Stimulated activated CD8-positive, alpha-beta memory T cell treated with anti-CD3 and anti-CD28 coated beads, Interleukin-4, amount 100 ng/mL, for 1 hour (primary cell): ENCODE results near the gene NTNG2.
"Not testable (repeated sequence)": the region's sequence is repeated elsewhere in the genome, so short reads cannot be mapped to it uniquely, and the experiment has no call there.

ENCODE experiments used
- DNase-seq, 2 donors: peaks; one replicate each; pipeline ENCODE4 v3.0.0-alpha.2; 2020; ENCODE audit warnings: low read depth in 2 of 2, low spot score in 1 of 2

NTNG2 gene, protein sequence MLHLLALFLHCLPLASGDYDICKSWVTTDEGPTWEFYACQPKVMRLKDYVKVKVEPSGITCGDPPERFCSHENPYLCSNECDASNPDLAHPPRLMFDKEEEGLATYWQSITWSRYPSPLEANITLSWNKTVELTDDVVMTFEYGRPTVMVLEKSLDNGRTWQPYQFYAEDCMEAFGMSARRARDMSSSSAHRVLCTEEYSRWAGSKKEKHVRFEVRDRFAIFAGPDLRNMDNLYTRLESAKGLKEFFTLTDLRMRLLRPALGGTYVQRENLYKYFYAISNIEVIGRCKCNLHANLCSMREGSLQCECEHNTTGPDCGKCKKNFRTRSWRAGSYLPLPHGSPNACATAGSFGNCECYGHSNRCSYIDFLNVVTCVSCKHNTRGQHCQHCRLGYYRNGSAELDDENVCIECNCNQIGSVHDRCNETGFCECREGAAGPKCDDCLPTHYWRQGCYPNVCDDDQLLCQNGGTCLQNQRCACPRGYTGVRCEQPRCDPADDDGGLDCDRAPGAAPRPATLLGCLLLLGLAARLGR

DNA sequence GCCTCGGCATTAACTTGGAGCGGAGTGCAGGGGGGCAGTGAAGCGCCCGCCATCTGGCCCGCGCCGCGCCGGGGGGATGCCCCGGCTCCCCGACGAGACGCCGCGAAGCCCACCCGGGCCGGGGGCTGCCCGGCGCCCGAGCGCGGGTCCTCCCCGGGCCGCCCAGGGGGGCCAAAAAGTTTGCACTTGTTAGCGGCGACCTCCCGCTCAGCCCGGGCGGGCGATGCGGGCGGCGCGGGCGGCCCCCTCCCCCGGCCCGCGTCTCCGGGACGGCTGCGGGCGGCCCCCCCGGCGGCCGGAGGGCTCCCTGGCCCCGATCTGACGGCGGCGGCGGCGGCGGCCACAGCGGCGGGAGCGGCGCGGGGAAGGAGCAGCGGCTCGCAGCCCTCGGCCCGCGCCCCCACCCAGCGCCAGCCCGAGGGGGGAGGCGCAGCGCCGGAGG lies at the start of gene NTNG2:
Gene NTNG2 (plus strand): TSS at position 316 of the 442 bp plus-strand sequence. CDS start 4,774 bp downstream, outside the sequence.
- no peak for DNase-seq

DNA sequence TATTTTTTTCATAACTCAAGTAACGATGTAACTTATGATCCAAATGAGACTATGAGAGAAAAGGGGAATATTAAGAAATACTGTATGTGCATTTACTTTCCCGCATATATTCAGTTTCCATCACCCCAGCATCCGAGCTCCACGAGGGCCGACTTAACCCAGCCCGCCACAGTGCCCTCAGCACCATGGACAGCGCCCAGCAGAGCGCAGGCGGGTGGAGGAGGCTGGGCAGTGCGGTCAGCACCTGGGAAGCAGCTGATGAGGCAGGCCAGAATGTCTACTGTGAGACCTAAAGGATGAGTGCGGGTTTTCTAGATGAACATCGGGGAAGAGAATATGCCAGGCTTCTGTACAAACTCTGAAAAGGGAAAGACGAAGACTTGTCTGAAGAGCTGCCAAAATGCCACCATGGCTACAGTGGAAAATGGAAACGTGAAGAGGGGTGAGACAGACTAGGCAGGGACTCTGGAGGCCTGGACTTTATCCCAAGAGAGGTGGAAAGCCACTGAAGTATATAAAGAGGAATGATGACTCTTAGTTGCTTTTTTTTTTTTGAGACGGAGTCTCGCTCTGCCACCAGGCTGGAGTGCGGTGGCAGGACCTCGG lies 47.7 kb upstream of the NTNG2 start:
- DNase-seq = peak in 1 of 2 donors; percentile 16

DNA sequence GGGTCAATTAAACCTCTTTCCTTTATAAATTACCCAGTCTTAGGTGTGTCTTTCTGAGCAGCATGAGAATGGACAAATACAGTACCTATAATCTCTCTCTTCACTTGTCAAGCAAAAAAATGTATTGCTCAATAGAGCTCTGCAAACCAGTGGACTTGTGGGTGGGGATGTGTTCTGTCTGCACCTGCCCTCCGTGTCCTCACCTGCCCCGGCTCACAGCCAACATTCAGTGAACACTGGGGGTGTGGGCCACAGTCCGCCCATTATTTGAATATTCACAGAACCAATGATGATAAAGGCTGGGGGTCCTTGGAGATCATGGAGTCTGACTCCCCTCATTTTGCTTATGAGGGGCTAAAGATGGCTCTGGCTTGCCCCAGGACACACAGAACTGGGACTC lies 45.3 kb upstream of the NTNG2 start:
- no peak for DNase-seq

DNA sequence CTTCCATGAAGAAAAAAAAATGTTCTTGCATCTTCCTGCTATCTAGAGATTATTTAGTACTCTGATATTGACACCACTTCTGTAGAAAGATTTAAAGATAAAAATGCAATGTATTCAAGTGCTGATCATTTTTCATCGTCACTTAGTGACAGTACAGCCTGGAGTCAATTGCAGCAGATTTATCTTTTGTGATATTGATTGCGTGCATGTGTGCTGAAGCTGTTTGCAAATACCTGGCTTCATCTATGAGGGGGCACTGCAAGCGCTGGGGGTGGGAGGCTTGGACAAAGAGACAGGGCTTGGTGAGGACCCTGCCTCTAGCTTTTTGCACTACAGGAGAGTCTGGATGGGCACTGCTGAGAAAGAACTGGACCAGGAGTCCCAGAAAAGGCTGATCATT lies 44.2 kb upstream of the NTNG2 start:
- no peak for DNase-seq

DNA sequence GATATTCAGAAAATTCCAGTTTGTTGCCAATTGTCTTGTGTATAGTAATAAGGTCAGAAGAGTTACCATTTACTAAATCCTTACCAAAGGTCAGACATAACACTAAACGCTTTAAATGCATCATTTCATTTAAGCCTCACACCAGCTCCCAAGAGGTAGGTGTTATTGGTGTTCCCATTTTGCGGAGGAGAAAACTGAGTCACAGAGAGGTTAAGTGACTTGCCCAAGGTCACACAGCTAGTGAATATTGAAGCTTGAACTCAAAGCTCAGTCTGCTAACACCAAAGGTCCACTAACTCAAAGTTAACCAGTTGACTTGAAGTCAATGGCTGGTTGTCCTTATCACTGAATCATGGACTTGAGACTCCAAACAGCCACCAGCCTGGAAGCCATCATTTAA lies 40.8 kb upstream of the NTNG2 start:
- DNase-seq = no peak

DNA sequence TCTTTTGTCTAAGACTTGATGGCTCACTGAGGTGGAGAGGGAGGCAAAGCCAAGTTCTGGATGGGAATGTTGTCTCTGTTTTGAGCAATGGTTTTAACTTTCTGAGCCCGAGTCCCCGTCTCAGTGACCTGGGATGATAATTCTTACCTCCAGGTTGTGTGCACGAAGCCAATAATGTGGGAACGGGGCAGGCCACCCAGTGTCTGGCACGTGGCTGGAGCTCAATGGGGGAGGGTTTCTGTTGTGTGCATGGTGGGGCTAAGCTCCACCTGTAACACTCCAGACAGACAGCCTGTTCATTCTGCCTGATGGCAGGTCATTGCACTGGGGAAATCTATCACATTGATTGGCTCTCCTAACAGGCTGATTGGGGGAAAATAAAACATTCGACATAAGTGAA lies 37.1 kb upstream of the NTNG2 start:
- DNase-seq = no peak

DNA sequence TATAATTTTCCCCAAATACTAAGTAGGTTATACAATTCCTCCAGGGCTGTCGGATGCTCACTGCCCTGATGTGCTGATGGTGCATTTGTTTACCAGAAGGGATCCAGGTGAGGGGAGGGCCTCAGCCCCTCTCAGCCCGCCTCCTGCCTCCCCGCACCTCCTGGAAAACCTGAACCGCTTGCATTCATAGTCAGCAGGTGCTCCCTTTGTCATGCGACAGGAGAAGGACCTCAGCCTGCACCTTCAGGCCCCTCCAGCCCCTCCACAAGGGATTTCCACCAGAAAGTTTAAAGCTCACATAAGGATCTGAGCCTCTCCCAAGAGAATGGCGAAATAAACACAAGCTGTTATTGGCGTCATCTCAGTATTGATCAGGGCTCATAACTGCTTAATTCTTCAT lies 36.5 kb upstream of the NTNG2 start:
- DNase-seq = no peak

DNA sequence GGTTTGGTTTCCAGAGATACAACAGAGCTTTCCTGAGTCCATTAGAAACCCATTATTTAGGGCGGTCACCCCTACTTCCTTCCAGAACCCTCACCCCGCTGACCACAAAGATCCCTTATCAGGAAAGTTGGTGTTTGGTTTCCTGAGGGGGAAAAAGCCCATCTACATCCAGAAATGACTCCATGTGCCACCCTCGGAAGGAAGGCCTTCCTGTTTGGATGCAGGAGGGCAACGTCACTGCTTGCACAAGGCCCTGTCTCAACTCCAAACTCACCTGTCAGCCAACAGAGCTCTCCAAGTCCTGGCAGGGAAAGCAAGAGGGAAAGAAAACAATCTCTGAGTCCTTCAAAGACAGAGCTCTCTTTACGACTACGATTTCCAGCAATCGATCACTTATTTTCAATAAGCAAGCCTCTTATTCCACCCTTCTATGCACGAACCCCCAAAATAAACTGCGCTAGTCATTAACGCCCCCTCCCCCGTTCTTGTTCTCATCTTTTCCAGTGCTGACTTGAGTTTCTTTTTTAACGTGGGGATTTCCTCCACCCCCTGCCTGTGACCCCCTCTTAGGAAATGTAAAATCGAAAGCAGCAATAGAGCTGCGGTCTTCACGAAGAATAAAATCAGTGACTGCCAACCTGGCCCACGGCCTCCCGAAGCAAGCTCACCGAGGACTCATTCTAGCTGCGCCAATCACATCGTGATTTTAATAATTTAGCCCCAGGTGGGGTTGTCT lies 35.7 kb upstream of the NTNG2 start:
- no peak for DNase-seq

DNA sequence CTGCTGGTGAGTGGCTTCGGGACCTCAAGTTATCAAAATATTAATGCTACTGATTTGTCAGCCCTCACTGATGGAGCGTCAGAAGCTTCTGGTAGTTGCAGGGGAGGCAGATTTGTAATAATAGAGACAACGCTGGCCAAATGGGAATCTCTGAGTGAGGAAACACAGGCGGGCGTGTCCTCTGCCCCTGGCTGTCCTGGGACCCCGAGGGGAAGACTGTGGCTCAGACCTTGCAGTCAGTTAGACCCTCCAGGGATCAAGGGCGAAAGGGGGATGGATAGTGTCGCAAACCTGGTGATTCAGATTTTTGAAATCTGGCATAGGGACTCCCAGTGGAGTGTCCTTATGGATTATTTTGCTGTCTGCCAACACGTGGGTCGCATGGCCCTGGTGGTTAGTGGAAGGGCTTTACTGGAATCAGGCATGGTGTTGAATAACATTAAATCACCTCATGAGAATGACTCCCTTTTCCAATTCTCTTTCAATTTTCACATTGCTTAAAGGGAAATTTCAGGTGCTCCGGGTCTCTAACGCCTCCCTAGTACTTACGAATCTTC lies 35.1 kb upstream of the NTNG2 start:
- no peak for DNase-seq

DNA sequence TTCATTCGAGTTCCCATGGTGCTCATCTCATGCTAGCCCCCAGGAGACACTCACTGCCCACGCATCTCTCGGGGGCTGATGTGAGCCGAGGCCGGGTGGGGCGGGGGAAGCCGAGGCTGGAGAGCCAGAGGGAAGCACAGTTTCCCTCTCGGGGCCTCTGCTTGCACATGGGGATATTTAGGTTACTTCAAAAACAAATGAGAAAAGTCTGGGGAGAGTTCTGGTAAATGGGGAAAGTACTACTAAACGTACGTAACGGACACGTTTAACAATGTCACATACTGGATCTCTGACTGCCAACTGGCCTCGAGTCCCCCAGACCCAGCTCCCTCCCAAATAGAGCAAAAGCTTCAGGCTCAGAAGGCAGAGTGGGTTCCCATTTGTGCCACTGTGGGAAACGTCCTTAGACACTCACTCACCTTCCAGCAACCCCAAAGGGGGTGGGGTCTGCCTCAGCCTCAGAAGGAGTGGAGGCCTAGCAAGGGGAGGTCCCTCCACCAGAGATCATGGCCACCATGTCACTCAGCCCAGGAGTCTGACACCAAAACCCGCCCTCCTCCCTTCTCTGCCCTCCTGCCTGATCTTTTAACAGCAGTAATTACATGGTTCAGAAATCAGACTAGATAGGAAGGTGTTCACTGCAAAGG lies 33.8 kb upstream of the NTNG2 start:
- no peak for DNase-seq

DNA sequence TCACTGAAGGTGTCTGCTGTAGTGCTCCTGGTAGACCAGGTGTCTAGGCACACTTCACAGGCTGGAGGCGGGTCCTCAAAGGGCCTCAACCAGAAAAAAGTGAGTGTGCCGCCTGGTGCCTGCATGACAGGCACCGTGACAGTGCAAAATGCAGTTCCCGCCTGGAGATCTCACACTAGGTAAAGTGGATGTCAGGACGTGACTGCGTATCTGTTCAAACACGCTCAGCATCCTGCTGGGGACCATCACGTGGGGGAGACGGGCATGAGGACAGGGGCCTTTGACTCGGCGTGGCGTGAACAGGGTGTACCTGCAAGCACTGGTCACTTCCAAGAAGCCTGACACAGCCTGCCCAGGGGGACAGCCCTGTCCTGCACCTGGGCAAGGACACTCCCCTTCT lies 32.3 kb upstream of the NTNG2 start:
- no peak for DNase-seq

DNA sequence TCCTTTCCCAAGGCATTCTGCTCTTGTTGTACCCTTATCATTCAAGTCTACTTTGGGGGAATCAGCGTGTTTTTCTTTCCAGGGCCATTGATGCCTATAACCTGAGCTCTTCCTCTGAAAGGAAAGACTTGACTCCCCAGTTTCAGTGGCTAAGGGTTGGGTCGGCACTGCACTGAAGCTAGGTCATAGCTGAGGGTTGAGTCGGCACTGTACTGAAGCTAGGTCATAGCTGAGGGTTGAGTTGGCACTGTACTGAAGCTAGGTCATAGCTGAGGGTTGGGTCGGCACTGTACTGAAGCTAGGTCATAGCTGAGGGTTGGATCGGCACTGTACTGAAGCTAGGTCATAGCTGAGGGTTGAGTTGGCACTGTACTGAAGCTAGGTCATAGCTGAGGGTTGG lies 27.8 kb upstream of the NTNG2 start:
- not testable (repeated sequence) for DNase-seq

DNA sequence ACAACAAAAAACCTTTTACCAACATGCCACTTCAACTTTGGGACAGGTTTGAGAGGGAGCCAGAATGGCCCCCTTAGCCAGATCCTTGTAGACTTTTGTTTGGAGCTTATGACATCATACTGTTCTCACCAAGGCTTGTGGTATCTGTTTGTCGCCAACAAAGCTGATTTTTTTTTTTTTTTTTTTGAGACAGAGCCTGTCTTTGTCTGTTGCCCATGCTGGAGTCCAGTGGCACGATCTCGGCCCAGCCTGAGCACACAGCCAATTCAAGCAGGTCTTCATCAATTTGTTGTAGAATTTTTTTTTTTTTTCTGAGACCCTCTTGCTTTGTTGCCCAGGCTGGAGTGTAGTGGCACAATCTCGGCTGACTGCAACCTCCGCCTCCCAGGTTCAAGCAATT lies 26.4 kb upstream of the NTNG2 start:
- DNase-seq = no peak

DNA sequence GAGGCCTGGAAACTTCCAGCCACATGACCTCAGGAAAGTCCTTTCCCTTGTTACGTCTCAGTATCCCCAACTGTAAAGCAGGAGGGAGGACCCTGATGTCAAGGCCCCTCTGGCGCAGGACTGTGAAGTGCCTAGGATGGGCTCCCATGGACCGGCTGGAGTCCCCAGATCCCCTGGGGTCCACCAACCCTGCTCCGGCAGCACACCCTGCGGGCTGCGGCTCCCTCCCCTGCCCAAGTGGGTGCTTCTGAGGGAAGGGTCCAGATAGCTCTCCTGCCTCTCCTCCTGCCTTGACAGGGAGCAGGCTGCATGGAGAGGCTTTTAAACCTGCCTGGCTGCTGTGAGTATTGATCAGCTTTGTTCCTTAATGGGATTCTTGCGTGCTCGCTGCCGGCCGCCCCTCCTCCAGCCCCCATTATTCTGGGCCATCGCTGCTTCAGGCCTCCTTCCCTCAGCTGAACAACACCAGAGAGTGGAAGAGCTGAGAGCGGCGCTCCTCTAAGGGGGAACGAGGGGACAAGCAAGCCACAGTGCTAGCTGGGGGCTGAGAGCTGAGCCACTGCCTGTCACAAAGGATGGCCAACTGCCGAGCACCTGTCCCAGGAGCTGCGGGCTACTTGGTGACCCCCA lies 25.6 kb upstream of the NTNG2 start:
- no peak for DNase-seq

DNA sequence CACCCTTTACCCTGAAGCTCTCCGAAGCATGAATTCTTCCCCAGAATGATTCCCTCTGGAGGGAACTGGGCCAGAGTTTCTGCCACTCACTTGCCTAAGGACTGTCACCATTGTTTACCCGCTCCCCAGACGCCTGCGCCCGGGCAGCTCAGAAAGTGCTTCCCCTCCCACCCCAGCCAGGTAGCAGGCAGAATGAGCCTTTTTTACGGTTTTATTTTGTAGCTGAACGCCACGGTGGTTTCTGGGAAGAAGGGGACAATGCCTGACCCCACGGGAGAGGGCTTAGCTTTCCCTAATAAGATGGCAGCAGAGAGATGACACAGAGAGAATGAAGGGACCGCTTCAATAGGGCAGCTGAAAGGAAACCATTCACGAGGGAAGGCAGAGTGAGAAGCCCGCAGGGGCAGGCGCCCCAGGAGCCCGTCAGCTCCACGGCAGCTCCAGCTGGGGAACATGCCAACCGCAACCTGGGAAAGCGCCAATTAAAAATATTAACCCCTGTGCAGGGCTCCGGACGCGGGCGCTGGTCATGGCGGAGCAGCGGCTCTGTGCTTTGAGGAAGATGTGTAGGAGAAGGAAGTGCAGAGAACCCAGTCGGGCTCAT lies 20.4 kb upstream of the NTNG2 start:
- DNase-seq = no peak

DNA sequence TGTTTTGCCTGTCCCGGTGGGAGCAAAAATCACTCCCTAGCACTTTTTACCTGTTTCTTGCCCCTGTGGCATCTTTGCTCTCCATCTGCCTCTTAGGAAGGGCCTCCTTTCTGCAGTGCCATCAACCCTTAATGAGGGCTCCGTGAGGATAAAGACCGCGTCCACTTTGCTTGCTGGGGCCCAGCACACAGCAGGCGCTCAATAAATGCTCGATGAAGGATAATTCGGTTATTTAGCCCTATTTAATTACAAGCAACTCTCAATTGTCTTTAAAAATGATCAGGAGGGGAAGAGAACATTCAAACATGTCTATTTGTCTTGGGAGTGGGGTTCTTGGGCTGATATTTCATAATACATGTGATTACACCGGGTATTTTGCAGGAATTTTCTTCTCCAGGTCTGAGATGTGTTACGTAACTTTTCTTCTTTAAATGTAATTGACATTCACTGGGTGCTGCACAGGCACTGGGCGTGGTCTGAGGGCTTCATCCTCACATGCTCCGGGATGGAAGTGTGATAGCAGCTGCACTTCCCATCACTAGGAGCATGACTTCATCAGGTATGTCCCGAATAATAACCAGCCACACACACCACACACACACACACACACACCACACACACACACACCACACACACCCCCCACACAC lies 19.8 kb upstream of the NTNG2 start:
- DNase-seq = no peak

DNA sequence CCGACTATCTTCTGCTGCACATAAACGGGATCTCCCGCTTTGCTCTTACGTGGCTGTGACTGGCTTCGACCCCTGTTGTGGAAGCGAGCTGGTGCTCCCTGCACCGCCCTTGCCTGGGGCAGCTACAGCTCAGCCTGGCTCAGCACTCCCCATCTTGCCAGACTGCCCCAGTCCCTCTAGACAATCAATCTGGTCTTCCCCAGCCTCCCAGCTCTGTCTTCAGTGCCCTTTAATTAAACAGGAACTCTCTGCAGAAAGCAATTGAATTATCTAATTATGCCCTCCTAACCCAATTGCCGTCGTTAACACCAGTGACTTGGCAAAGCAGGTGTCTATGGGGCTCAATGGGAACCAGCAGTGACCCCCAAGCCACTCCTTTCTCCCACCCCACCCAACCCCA lies 18.9 kb upstream of the NTNG2 start:
- DNase-seq = no peak

DNA sequence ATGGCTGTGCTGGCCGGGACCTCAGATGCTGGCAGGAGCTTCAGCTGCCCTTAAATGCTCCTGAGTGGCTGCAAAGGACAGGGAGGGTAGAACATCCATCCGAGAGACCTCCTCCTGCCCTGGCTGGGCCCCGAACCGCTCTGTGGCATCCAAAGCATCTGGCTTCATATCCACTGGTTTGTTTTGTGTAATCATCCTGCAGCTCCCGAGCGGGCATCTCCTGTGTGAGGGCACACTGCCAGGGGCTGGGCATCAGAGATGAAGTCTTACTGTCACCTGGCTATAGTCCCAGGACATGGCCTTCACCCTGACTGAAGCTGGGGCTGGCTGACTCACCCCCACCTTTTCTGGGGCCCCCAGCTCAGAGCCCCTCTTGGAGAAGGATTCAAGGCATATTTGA lies 18.5 kb upstream of the NTNG2 start:
- DNase-seq = no peak

DNA sequence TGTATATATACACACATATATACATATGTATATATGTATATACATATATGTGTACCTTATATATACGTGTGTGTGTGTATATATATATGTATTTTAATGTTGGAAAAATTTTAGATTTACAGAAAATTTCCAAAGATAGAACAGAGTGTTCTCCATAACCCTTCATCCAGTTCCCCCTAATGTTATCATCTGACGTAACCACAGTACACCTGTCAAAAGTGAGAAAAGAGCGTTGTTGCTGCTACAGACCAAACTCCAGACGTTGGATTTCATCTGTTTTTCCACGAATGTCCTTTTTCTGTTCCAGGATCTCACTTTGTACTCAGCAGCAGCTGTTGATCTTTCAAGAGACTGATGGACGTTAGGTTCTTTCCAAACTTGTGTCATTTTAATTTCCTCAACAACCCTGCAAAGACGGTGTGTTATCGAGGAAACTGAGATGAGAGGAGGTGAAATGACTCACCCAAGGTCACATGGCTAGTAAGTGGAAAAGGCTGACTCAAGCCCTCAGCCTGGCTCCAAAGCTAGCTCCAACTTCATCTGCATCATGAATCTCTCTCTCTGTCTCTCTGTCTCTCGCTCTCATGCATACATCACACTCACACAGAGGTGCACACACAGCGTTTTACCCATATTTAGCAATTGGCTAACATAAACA lies 17.0 kb upstream of the NTNG2 start:
- DNase-seq = no peak
